ENCODE results near the gene PAQR5.

PAQR5 gene

DNA sequence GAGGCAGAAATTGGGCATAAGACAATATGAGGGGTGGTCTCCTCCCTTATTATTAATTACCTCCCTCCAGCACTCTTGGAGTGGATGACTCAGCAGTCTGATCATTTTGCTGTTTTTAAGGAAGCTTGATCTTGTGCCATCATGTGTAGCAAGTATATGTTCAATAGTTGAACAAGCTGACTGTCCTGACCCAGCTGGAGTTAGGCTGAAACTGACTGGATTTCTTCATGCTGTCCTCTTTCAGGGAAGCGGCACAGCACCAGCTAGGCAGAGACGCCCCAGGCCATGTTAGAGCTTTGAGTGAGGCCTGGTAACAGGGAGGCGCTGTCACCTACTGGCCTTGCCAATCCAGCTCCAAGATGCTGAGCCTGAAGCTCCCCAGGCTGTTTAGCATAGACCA, 61.0 kb downstream of the PAQR5 start:
- no peaks in the 10 kb centered on the region for H3K9me2 ChIP-seq (replicated peaks; ENCODE audit: low read depth, low read length)
- H3K27me3 ChIP-seq (ENCODE audit: insufficient read depth, low read length, poor library complexity, severe bottlenecking): no peaks in the 10 kb centered on the region
- H3K4me1 ChIP-seq (ENCODE audit: insufficient read depth, low read length, poor library complexity, severe bottlenecking): no peaks in the 10 kb centered on the region
- no peak overlapping the region for H3K9ac ChIP-seq (ENCODE audit: low read depth, low read length, poor library complexity, severe bottlenecking)
- no peaks in the 10 kb centered on the region for H3K79me2 ChIP-seq (ENCODE audit: insufficient read depth, low read length)
- no peaks in the 10 kb centered on the region for H3K9me3 ChIP-seq (ENCODE audit: insufficient read depth, low read depth, low read length)
- TF ChIP-seq EZH2phosphoT487 (IDR thresholded peaks at IDR 0.05; ENCODE audit: borderline replicate concordance): no peak
- no peak for TF ChIP-seq CTCF (conservative IDR thresholded peaks at IDR 0.05; ENCODE audit: low read length)
- no peak overlapping the region for H2AFZ ChIP-seq (ENCODE audit: low read length)
- H3K4me2 ChIP-seq (ENCODE audit: low read depth, low read length, poor library complexity, severe bottlenecking): no peak overlapping the region
- no peaks in the 10 kb centered on the region for H4K20me1 ChIP-seq (ENCODE audit: insufficient read depth, low read length, poor library complexity, severe bottlenecking)
- H3K36me3 ChIP-seq (ENCODE audit: insufficient read depth, low read length): no peaks in the 10 kb centered on the region
- no peaks in the 10 kb centered on the region for H3F3A ChIP-seq (ENCODE audit: low read depth)
- no peak overlapping the region for H3K4me3 ChIP-seq (ENCODE audit: low read length, poor library complexity, severe bottlenecking)

- Histone ChIP-seq H3K9me2 (replicated peaks; ENCODE audit: low read depth, low read length) (no peaks in the 10 kb centered on the region), H3K4me3 (ENCODE audit: low read length, poor library complexity, severe bottlenecking) (no peak overlapping the region), H3K79me2 (ENCODE audit: insufficient read depth, low read length) (no peaks in the 10 kb centered on the region), H3K27me3 (ENCODE audit: insufficient read depth, low read length, poor library complexity, severe bottlenecking) (no peaks in the 10 kb centered on the region), H3K9me3 (ENCODE audit: insufficient read depth, low read depth, low read length) (no peaks in the 10 kb centered on the region), H3K4me2 (ENCODE audit: low read depth, low read length, poor library complexity, severe bottlenecking) (no peak overlapping the region), H2AFZ (ENCODE audit: low read length) (no peak overlapping the region), H3K4me1 (ENCODE audit: insufficient read depth, low read length, poor library complexity, severe bottlenecking) (no peaks in the 10 kb centered on the region), H3F3A (ENCODE audit: low read depth) (no peaks in the 10 kb centered on the region), H3K36me3 (ENCODE audit: insufficient read depth, low read length) (no peaks in the 10 kb centered on the region), H3K9ac (ENCODE audit: low read depth, low read length, poor library complexity, severe bottlenecking) (no peak overlapping the region), H4K20me1 (ENCODE audit: insufficient read depth, low read length, poor library complexity, severe bottlenecking) (no peaks in the 10 kb centered on the region)
- no peak for TF ChIP-seq CTCF (conservative IDR thresholded peaks at IDR 0.05; ENCODE audit: low read length)
- no peak for TF ChIP-seq EZH2phosphoT487 (IDR thresholded peaks at IDR 0.05; ENCODE audit: borderline replicate concordance)
Observed at GRCh38 chr15:69360642-69361041, 61.9 kb downstream of the PAQR5 start.

- Histone ChIP-seq H3K4me3 (ENCODE audit: low read length, poor library complexity, severe bottlenecking) (no peak overlapping the region), H3K9ac (ENCODE audit: low read depth, low read length, poor library complexity, severe bottlenecking) (no peak overlapping the region), H4K20me1 (ENCODE audit: insufficient read depth, low read length, poor library complexity, severe bottlenecking) (no peaks in the 10 kb centered on the region), H3K79me2 (ENCODE audit: insufficient read depth, low read length) (no peaks in the 10 kb centered on the region), H3K9me2 (replicated peaks; ENCODE audit: low read depth, low read length) (no peaks in the 10 kb centered on the region), H3K4me2 (ENCODE audit: low read depth, low read length, poor library complexity, severe bottlenecking) (no peak overlapping the region), H3F3A (ENCODE audit: low read depth) (no peaks in the 10 kb centered on the region), H3K4me1 (ENCODE audit: insufficient read depth, low read length, poor library complexity, severe bottlenecking) (no peaks in the 10 kb centered on the region), H3K27me3 (ENCODE audit: insufficient read depth, low read length, poor library complexity, severe bottlenecking) (no peaks in the 10 kb centered on the region), H3K9me3 (ENCODE audit: insufficient read depth, low read depth, low read length) (no peaks in the 10 kb centered on the region), H2AFZ (ENCODE audit: low read length) (no peak overlapping the region), H3K36me3 (ENCODE audit: insufficient read depth, low read length) (no peaks in the 10 kb centered on the region)
- no peak for TF ChIP-seq EZH2phosphoT487 (IDR thresholded peaks at IDR 0.05; ENCODE audit: borderline replicate concordance)
- no peak for TF ChIP-seq CTCF (conservative IDR thresholded peaks at IDR 0.05; ENCODE audit: low read length)
Observed at GRCh38 chr15:69367236-69367635, 68.5 kb downstream of the PAQR5 start.

All from Loucy (cell line).